A549 (cell line): ENCODE results near the gene EDIL3. TPM values are rescaled to one million over a fixed set of nuclear protein-coding genes. Genes with fewer than 3 reads are reported as not detected.
A peak's percentile ranks its signal among the peaks of the same experiment; 100 is the strongest.

ENCODE experiments used
- ATAC-seq, 2 experiments: fragments of 200-7000 bp in 1 of 2; fragments of >200 bp in 1 of 2; cut with Nextera tagmentation in 1 of 2; cut with Tn5 transposase in 1 of 2; 3 replicates each; pipeline versions ENCODE4 v1.8.0 to v1.9.1; 2018 to 2020; ENCODE audit warnings: mild to moderate bottlenecking in 1 of 2, moderate library complexity in 1 of 2
- CTCF ChIA-PET: fragments of 300-600 bp; sonication (Branson Sonifier 250); formaldehyde crosslinking; extraction: SDS; loops from one replicate; lab custom pipeline; 2021; ENCODE audit warnings: antibody characterized with exemption, inconsistent platforms; lab: Yijun Ruan, JAX
- POLR2A ChIA-PET: fragments of 350-600 bp; formaldehyde crosslinking; extraction: SDS; loops from one replicate; lab custom pipeline; 2021; ENCODE audit warnings: antibody characterized with exemption, inconsistent platforms; lab: Yijun Ruan, JAX
- DNase-seq, 2 experiments: peaks; one replicate each; pipeline versions ENCODE4 v3.0.0 to v3.0.0-alpha.2; 2011 to 2016; ENCODE audit warnings: low read depth in 1 of 2, low spot score in 1 of 2
- FAIRE-seq: peaks from 2 replicates; lab custom pipeline; 2011; peaks lifted over from hg19 to GRCh38; lab: Jason Lieb, UNC
- H3K27ac ChIP-seq, 2 experiments: fragments of >200 bp; sonication (Bioruptor Twin); formaldehyde crosslinking; 3 replicates each; pipeline ENCODE4 v1.5.1; 2016 to 2017
- H3K4me1 ChIP-seq: fragments of >200 bp; sonication (Bioruptor Twin); formaldehyde crosslinking; 3 replicates; pipeline ENCODE4 v1.6.1; 2016
- H3K4me2 ChIP-seq: fragments of >200 bp; sonication (Bioruptor Twin); formaldehyde crosslinking; 3 replicates; pipeline ENCODE4 v1.6.1; 2016
- H3K4me3 ChIP-seq: fragments of >200 bp; sonication (Bioruptor Twin); formaldehyde crosslinking; 3 replicates; pipeline ENCODE4 v1.5.1; 2016
- H3K9me3 ChIP-seq: fragments of >200 bp; sonication (Bioruptor Twin); formaldehyde crosslinking; 3 replicates; pipeline ENCODE4 v1.6.1; 2016
- CEBPB ChIP-seq, 2 experiments: fragments of >200 bp in 1 of 2; sonication (Bioruptor Twin) in 1 of 2; formaldehyde crosslinking in 1 of 2; IDR thresholded peaks; 2 replicates each; pipeline ENCODE4 v1.6.1; 2012 to 2016
- EHMT2 ChIP-seq: fragments of 200-600 bp; sonication (generic); IDR thresholded peaks from 2 replicates; pipeline ENCODE4 v1.6.1; 2016; ENCODE audit warnings: antibody characterized with exemption, low read depth, mild to moderate bottlenecking, moderate library complexity
- EP300 ChIP-seq, 2 experiments: fragments of >200 bp; sonication (Bioruptor Twin); formaldehyde crosslinking; IDR thresholded peaks; 2 replicates in 1 of 2; 3 replicates in 1 of 2; pipeline ENCODE4 v1.6.1; 2016 to 2017
- FOSB ChIP-seq: fragments of 250-450 bp; sonication (Bioruptor Pico); IDR thresholded peaks from 2 replicates; pipeline ENCODE4 v1.5.0; 2020; ENCODE audit warnings: mild to moderate bottlenecking, moderate library complexity
- FOSL2 ChIP-seq, 2 experiments: fragments of 450-650 bp in 1 of 2; fragments of >200 bp in 1 of 2; sonication (Bioruptor Twin) in 1 of 2; formaldehyde crosslinking; IDR thresholded peaks; 2 replicates each; pipeline versions ENCODE4 v1.5.0 to v1.6.1; 2016 to 2020; ENCODE audit warnings: mild to moderate bottlenecking in 1 of 2, moderate library complexity in 1 of 2
- FOXS1 ChIP-seq: fragments of 250-450 bp; sonication (Bioruptor Pico); IDR thresholded peaks from 2 replicates; pipeline ENCODE4 v1.5.0; 2020; ENCODE audit warnings: mild to moderate bottlenecking, moderate library complexity
- GATA3 ChIP-seq: IDR thresholded peaks from 2 replicates; pipeline ENCODE4 v1.6.1; 2012; ENCODE audit warnings: borderline replicate concordance
- HOXA7 ChIP-seq: fragments of 250-450 bp; sonication (Bioruptor Pico); IDR thresholded peaks from 2 replicates; pipeline ENCODE4 v1.5.0; 2020; ENCODE audit warnings: mild to moderate bottlenecking, moderate library complexity
- HOXB5 ChIP-seq: fragments of 250-450 bp; sonication (Bioruptor Pico); IDR thresholded peaks from 2 replicates; pipeline ENCODE4 v1.5.0; 2020; ENCODE audit warnings: mild to moderate bottlenecking, moderate library complexity
- MAFK ChIP-seq: fragments of 450-650 bp; IDR thresholded peaks from 2 replicates; pipeline ENCODE4 v1.6.1; 2014; ENCODE audit not compliant: partially characterized antibody
- NFE2L2 ChIP-seq: fragments of 150-350 bp; conservative IDR thresholded peaks from 2 replicates; pipeline ENCODE4 v1.6.1; 2014; ENCODE audit warnings: low read length
- NR3C1 ChIP-seq: fragments of >200 bp; sonication (Bioruptor Twin); formaldehyde crosslinking; IDR thresholded peaks from 3 replicates; pipeline ENCODE4 v1.6.1; 2017
- PBX3 ChIP-seq: IDR thresholded peaks from 2 replicates; pipeline ENCODE4 v1.6.1; 2012
- RNF2 ChIP-seq: fragments of 200-600 bp; sonication (generic); IDR thresholded peaks from 2 replicates; pipeline ENCODE4 v1.6.1; 2016; ENCODE audit warnings: low read depth, mild to moderate bottlenecking, antibody characterized with exemption, moderate library complexity, borderline replicate concordance
- SMC3 ChIP-seq: fragments of >200 bp; sonication (Bioruptor Twin); formaldehyde crosslinking; IDR thresholded peaks from 3 replicates; pipeline ENCODE4 v1.6.1; 2018; ENCODE audit warnings: inconsistent platforms
- SREBF2 ChIP-seq: fragments of 450-650 bp; IDR thresholded peaks from 2 replicates; pipeline ENCODE4 v1.6.1; 2014; ENCODE audit warnings: mild to moderate bottlenecking, moderate library complexity
- TFCP2L1 ChIP-seq: fragments of 250-450 bp; sonication (Bioruptor Pico); IDR thresholded peaks from 2 replicates; pipeline ENCODE4 v1.5.0; 2021; ENCODE audit warnings: mild to moderate bottlenecking
- TP53 ChIP-seq: fragments of 250-450 bp; sonication (Bioruptor Pico); IDR thresholded peaks from 2 replicates; pipeline ENCODE4 v1.5.0; 2021; ENCODE audit warnings: mild to moderate bottlenecking, moderate library complexity
- ZNF302 ChIP-seq: fragments of 250-450 bp; sonication (Bioruptor Pico); IDR thresholded peaks from 2 replicates; pipeline ENCODE4 v1.9.0; 2021; ENCODE audit warnings: inconsistent platforms, mild to moderate bottlenecking, moderate library complexity
- ZSCAN20 ChIP-seq: fragments of 250-450 bp; sonication (Bioruptor Pico); IDR thresholded peaks from 2 replicates; pipeline ENCODE4 v1.8.0; 2022; ENCODE audit warnings: mild to moderate bottlenecking, moderate library complexity
- WGBS: methylation state at CpG from one replicate; pipeline ENCODE4 v1.1.6; 2017; ENCODE audit errors: missing lambda C conversion rate; 5-methylcytosine and 5-hydroxymethylcytosine counted together
- polyA plus RNA-seq, 4 experiments: library from polyadenylated mRNA; depleted of rRNA in 3 of 4; stranded (reverse); fragments of >200 nt; fragmentation: RNase III in 1 of 4; extraction: RNeasy Plus Mini Kit Qiagen cat#74134 plus additional on column Dnase treatment in 1 of 4; gene quantifications; 2 replicates in 3 of 4; 3 replicates in 1 of 4; pipeline ENCODE4 v1.2.3, GENCODE V29; 2011 to 2017
- TF ChIP-seq, protein P1 (sequence below): fragments of 250-450 bp; sonication (Bioruptor Pico); IDR thresholded peaks from 2 replicates; pipeline ENCODE4 v1.5.0; 2021; ENCODE audit warnings: mild to moderate bottlenecking, moderate library complexity, borderline replicate concordance
- TF ChIP-seq, protein P2 (sequence below): IDR thresholded peaks from 2 replicates; pipeline ENCODE4 v1.6.1; 2012; ENCODE audit warnings: low read depth, borderline replicate concordance
- TF ChIP-seq, protein P3 (sequence below): fragments of 450-650 bp; IDR thresholded peaks from 2 replicates; pipeline ENCODE4 v1.6.1; 2014; ENCODE audit warnings: antibody characterized with exemption

The EDIL3 gene
- polyA plus RNA-seq, 2 of the 4 experiments (the other 2 are of a cell fraction), result 0.12 to 0.14 TPM

- Histone ChIP-seq H3K4me2 (0 out of 3 replicates have a peak overlapping the region, but pooled peaks have one; percentile 10), H3K27ac (no peak overlapping the region), H3K4me1 (peaks cover 19% of the 10 kb centered on the region), H3K4me3 (no peak overlapping the region), H3K9me3 (no peaks in the 10 kb centered on the region)
- ChIA-PET CTCF (interaction anchor here (1.0 kb wide), 1 partner anchor 23 kb away, joined by 3 read pairs; no protein-coding TSS in a partner anchor), POLR2A (no interaction called here)
- ATAC-seq (no peak), FAIRE-seq (no peak), DNase-seq (no peak)
- TF ChIP-seq FOXS1 (CRISPR knock-in tag) (no peak), FOSB (CRISPR knock-in tag) (no peak), SREBF2 (no peak), HOXA7 (CRISPR knock-in tag) (no peak), HOXB5 (CRISPR knock-in tag) (no peak), SMC3 (no peak), ZNF302 (CRISPR knock-in tag) (no peak), FOSL2 (IDR thresholded peaks at IDR 0.05) (no peak), FOSL2 (CRISPR knock-in tag; IDR thresholded peaks at IDR 0.05) (no peak)
- 43% methylated on average over 2 of the region's 2 CpGs for WGBS
These were observed 94.0 kb downstream of the EDIL3 start for GRCh38 chr5:84290673-84291072.

DNA sequence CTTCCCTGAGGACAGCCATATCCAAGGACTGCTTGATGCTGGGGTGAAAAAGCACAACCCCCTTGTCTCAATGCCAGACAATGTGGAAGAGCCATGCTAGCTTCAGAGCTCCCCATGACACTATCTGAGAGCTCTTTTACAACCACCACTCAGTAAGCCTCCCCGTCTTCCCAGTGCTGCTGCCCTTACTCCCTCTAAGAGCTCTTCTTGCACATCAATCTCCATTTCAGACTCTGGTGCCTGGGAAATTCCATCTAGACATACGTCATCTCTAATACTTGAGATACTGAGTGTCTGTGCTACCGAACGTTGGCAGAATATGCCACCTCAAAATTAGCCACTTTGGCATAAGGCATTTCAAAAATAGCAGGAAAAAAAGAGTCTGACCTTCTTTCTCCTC is 94.5 kb downstream of the EDIL3 start:
- POLR2A ChIA-PET, result no interaction called here
- 30% methylated on average over 4 of the region's 4 CpGs for WGBS
- ATAC-seq, result no peak; a peak in 1 of 6 replicates
- H3K4me2 ChIP-seq, result 0 out of 3 replicates have a peak overlapping the region, but pooled peaks have one; percentile 10
- CTCF ChIA-PET, result no interaction called here
- no peak for FAIRE-seq
- H3K4me3 ChIP-seq, result no peak overlapping the region
- peaks cover 19% of the 10 kb centered on the region for H3K4me1 ChIP-seq
- peak in 1 of 2 experiments; percentile 3 for DNase-seq
- no peak overlapping the region for H3K27ac ChIP-seq
- no peak for TF ChIP-seq PBX3
- TF ChIP-seq EP300 (IDR thresholded peaks at IDR 0.05), result no peak
- no peak for TF ChIP-seq TP53 (CRISPR knock-in tag)
- no peak for TF ChIP-seq NR3C1
- H3K9me3 ChIP-seq, result no peaks in the 10 kb centered on the region

DNA sequence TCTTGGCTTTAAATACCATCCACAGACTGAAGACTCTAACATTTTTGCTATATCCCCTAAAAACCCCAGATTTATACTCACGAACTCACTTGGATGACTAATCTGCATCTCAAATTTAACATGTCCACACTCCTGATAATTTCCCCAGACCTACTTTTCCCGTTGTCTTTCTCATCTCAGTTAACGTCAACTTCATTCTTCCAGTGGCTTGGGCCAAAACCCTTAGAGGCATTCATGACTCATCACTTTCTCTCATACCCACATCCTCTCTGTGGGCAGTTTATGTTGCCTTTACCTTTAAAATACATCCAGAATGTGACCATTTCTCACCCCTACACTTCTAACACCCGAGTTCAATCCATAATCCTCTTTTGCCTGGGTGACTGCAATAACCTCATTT is 96.7 kb downstream of the EDIL3 start:
- ChIA-PET POLR2A (no interaction called here), CTCF (interaction anchor here (0.9 kb wide), 1 partner anchor 13 kb away, joined by 3 read pairs; no protein-coding TSS in a partner anchor)
- FAIRE-seq (no peak), ATAC-seq (peak in 1 of 2 experiments; percentile 52; a peak in 2 of 6 replicates), DNase-seq (peak; percentile 9 to 44)
- Histone ChIP-seq H3K4me2 (peak overlapping the region; percentile 38; the same call in 2 of the 3 replicates), H3K4me1 (peaks cover 19% of the 10 kb centered on the region), H3K9me3 (no peaks in the 10 kb centered on the region), H3K27ac (peak overlapping the region in 1 of 2 experiments; percentile 15; a peak in 2 of 6 replicates), H3K4me3 (no peak overlapping the region)
- WGBS, result 7% methylated on average over 4 of the region's 4 CpGs
- TF ChIP-seq TFCP2L1 (CRISPR knock-in tag) (no peak), EHMT2 (no peak), GATA3 (no peak), NFE2L2 (peak; percentile 84), HOXA7 (CRISPR knock-in tag) (no peak), MAFK (peak; percentile 92), FOSL2 (IDR thresholded peaks at IDR 0.05) (no peak), FOSL2 (CRISPR knock-in tag; IDR thresholded peaks at IDR 0.05) (peak; percentile 59), CEBPB (IDR thresholded peaks at IDR 0.05) (no peak), NR3C1 (no peak), RNF2 (no peak), ZSCAN20 (no peak), SMC3 (no peak)
- TF ChIP-seq, protein P1, sequence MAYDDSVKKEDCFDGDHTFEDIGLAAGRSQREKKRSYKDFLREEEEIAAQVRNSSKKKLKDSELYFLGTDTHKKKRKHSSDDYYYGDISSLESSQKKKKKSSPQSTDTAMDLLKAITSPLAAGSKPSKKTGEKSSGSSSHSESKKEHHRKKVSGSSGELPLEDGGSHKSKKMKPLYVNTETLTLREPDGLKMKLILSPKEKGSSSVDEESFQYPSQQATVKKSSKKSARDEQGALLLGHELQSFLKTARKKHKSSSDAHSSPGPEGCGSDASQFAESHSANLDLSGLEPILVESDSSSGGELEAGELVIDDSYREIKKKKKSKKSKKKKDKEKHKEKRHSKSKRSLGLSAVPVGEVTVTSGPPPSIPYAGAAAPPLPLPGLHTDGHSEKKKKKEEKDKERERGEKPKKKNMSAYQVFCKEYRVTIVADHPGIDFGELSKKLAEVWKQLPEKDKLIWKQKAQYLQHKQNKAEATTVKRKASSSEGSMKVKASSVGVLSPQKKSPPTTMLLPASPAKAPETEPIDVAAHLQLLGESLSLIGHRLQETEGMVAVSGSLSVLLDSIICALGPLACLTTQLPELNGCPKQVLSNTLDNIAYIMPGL (CRISPR knock-in tag), result no peak
- TF ChIP-seq, protein P2, sequence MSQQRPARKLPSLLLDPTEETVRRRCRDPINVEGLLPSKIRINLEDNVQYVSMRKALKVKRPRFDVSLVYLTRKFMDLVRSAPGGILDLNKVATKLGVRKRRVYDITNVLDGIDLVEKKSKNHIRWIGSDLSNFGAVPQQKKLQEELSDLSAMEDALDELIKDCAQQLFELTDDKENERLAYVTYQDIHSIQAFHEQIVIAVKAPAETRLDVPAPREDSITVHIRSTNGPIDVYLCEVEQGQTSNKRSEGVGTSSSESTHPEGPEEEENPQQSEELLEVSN, result no peak
- TF ChIP-seq, protein P3, sequence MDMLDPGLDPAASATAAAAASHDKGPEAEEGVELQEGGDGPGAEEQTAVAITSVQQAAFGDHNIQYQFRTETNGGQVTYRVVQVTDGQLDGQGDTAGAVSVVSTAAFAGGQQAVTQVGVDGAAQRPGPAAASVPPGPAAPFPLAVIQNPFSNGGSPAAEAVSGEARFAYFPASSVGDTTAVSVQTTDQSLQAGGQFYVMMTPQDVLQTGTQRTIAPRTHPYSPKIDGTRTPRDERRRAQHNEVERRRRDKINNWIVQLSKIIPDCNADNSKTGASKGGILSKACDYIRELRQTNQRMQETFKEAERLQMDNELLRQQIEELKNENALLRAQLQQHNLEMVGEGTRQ, result no peak
